NCI-H526 (cell line): ENCODE data around the gene CSNK1G2.

Experiments
- DNase-seq, 2 experiments: peaks; one replicate each; lab custom pipeline; 2025; lab: John Stamatoyannopoulos, UW

The CSNK1G2 gene

GRCh38 chr19:1941146-1942077 lies at the start of gene CSNK1G2:
Gene CSNK1G2, plus strand, starts transcription at chr19:1941172. Its CDS starts 28,601 bp downstream, at chr19:1969773.
- DNase-seq, result no peak

DNA sequence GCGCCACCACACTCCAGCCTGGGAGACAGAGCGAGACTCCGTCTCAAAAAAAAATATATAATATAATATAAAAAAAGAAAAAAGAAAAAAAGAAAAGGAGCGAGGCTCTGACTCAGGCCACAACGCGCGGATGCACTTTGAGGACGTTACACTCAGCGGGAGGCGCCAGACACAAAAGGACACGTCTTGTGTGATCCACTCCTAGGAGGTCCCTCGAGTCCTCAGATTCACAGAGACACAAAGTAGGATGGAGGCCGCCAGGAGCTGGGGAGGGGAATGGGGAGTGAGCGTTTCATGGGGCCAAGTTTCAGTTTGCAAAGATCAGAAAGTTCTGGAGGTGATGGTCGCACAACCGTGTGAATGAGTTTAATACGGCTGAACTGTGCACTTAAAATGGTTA lies 47.2 kb upstream of the CSNK1G2 start:
- no peak for DNase-seq

GRCh38 chr19:1896508-1896907 lies 44.5 kb upstream of the CSNK1G2 start:
- no peak for DNase-seq

DNA sequence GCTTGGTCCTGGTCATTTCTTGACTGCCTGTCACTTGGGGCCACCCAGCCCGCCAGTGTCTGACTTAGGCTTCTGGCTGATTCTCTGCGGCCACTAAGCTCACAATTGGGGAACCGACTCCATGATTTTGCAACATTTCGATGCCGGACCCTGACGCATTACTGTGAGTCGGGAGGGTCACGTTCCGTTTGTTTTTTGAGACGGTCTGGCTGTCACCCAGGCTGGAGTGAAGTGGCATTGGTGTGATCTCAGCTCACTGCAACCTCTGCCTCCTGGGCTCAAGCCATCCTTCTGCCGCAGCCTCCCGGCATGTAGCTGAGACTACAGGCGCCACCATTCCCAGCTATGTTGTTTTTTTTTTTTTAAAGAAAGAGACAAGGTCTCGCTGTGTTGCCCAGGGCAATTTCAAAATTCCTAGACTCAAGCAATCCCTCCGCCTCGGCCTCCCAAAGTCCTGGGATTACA lies 39.0 kb upstream of the CSNK1G2 start:
- no peak for DNase-seq

- no peak for DNase-seq
Observed at GRCh38 chr19:1902923-1903322, 38.0 kb upstream of the CSNK1G2 start.

- no peak for DNase-seq
Observed at GRCh38 chr19:1904860-1905109, 36.2 kb upstream of the CSNK1G2 start.

GRCh38 chr19:1905110-1905862 lies 35.7 kb upstream of the CSNK1G2 start, which contains the start of the genes ADAT3 and SCAMP4:
Gene ADAT3, plus strand, starts transcription at chr19:1905399. Its CDS starts 6,649 bp downstream, at chr19:1912048.
Gene SCAMP4, plus strand, starts transcription at chr19:1905399. Its CDS starts 9,621 bp downstream, at chr19:1915020.
- peak; percentile 90 to 98 for DNase-seq

DNA sequence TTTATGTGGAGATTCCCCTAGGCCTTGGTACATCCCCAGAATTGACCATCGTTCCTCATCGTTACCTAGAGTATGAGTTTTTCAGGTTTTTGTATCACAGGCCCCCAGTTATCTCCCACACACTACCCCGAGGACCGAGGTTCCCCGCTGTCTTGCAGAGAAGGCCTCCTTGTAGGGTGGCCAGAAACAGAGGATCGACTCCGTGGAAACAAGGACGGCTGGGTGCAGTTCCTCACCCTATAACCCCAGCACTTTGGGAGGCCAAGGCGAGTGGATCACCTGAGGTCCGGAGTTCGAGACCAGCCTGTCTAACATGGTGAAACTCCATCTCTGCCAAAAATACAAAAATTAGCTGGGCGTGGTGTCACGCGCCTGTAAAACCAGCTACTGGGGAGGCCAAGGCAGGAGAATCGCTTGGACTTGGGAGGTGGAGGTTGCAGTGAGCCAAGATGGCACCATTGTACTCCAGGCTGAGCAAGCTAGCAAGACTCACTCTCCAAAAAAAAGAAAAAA lies 35.1 kb upstream of the CSNK1G2 start:
- DNase-seq, result no peak

DNA sequence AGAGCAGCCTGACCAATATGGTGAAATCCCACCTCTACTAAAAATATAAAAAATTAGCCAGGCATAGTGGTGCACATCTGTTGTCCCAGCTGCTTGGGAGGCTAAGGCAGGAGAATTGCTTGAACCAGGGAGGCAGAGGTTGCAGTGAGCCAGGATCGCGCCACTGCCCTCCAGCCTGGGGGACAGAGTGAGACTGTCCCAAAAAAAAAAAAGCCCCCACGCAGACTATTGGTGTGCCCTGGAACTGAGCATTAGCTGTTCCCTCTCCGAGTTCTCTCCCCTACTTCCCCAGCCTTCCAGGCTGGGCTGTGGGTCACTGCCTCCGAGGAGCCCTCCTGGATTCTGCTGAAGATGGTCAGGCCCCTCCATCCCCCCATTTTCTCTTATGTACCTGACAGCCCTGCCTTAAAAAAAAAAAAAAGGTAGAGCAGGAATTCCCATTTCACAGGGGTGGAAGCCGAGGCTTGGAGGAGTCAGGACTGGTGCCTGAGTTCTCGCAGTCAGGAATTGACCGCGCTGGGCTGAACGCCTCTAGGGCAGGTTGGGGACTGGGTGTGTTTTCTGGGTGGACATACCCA lies 33.9 kb upstream of the CSNK1G2 start:
- DNase-seq, result no peak

GRCh38 chr19:1907563-1908363 lies 33.2 kb upstream of the CSNK1G2 start:
- DNase-seq, result peak in 1 of 2 experiments; percentile 45

DNA sequence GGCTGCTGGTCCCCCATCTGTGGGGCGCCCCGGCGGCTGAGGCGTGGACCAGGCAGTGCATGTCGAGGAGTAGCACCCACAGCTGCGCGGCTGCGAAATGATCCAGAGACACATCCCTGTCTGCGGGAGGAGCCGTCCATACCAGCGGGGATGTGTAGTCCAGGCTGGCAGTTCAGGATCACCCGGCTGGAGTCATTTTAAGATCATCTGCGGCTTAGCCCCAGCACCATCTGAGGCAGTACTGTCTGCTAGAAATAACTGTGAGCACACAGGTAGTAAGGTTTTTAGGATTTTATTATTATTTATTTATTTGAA lies 32.7 kb upstream of the CSNK1G2 start:
- DNase-seq, result peak in 1 of 2 experiments; percentile 22

- DNase-seq, result no peak
Observed at GRCh38 chr19:1909761-1910080, 31.3 kb upstream of the CSNK1G2 start.

GRCh38 chr19:1910177-1910576 lies 30.8 kb upstream of the CSNK1G2 start:
- no peak for DNase-seq

DNA sequence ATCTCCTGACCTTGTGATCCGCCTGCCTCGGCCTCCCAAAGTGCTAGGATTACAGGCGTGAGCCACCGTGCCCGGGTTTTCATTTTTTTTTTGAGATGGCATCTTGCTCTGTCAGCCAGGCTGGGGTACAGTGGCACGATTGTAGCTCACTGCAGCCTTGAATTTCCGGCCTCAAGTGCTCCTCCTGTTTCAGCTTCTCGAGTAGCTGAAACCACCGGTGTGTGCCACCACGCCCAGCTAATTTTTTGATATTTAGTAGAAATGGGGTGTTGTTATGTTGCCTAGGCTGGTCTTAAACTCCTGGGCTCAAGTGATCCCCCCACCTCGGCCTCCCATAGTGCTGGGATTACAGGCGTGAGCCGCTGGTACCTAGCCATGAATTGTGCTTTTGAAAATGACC lies 29.9 kb upstream of the CSNK1G2 start:
- DNase-seq, result no peak

- DNase-seq, result no peak
Observed at GRCh38 chr19:1911995-1912394, 29.0 kb upstream of the CSNK1G2 start.

- DNase-seq, result no peak
Observed at GRCh38 chr19:1912760-1913505, 28.0 kb upstream of the CSNK1G2 start.

DNA sequence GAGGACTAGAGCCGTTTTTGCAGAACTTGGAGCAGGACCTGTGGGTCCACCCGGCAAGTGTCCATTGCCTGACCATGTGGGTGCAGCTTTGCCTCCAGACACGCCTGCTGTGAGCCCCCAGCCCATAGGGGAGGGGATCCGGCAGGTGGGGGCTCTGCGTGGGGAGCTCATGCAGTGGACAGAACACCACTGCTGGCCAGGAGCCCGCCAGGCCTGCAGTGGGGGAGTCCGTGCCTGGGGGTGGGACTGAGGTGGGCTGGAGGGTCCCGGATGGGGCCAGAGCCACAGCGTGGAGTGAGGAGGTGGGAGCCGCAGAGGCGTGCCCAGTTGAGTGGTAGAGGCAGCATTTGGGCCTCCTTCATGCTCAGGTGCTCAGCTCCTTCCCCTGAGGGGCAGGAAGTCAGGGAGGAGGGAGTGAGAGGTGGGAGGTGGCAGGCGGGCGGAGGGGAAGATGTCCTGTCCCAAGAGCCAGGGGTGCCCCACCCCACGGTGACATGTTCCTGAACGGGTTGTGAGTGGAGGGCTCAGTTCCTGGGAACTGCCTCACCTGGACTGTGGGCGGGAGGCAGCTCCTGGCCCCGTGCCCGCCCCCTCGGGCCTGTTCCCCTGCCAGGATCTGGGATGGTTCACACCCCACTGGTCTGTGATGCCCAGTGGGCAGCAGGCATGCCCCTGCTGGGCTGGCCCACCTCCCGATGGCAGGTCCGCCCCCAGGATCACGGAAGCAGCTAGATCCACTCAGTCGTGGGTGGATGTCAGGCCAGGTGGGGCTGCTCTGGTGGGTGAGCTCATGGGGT lies 27.0 kb upstream of the CSNK1G2 start:
- DNase-seq, result no peak

GRCh38 chr19:1914826-1915341 lies 26.1 kb upstream of the CSNK1G2 start:
- no peak for DNase-seq

DNA sequence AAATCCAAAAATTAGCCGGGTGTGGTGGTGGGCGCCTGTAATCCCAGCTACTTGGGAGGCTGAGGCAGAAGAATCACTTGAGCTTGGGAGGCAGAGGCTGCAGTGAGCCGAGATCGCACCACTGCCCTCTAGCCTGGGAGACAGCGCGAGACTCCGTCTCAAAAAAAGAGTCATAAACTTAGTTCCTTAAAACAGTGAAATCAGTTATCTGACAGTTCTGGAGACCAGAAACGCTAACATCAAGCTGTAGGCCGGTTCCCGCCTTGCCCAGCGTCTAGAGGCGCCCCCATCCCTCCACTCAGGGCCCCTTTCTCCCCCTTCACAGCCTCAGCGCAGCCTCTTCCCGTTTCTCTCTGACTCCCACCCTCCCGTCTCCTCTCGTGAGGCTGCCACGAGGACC lies 23.8 kb upstream of the CSNK1G2 start:
- DNase-seq, result no peak

- DNase-seq, result no peak
Observed at GRCh38 chr19:1917926-1918325, 23.0 kb upstream of the CSNK1G2 start.
